Neural crest cell (in vitro differentiated cells): ENCODE measurements around the gene RAB37. TPM values are rescaled to one million over a fixed set of nuclear protein-coding genes. Genes with fewer than 3 reads are reported as not detected.

ENCODE experiments used
- DNase-seq: peaks from one replicate; pipeline ENCODE4 v3.0.0; 2021; ENCODE audit warnings: low read depth, mixed read lengths, low spot score
- H3K27ac Mint-ChIP-seq: one replicate; pipeline ENCODE4 v1.8.0; 2021; ENCODE audit warnings: mild to moderate bottlenecking, mixed read lengths; ENCODE audit not compliant: unreplicated experiment
- H3K27me3 Mint-ChIP-seq: 2 replicates; pipeline ENCODE4 v1.8.0; 2021; ENCODE audit warnings: low read depth, mild to moderate bottlenecking, mixed read lengths
- H3K36me3 Mint-ChIP-seq: 2 replicates; pipeline ENCODE4 v1.8.0; 2021; ENCODE audit warnings: low read depth, mild to moderate bottlenecking, mixed read lengths
- H3K4me1 Mint-ChIP-seq: 2 replicates; pipeline ENCODE4 v1.8.0; 2021; ENCODE audit warnings: mixed read lengths
- H3K4me3 Mint-ChIP-seq: one replicate; pipeline ENCODE4 v1.8.0; 2021; ENCODE audit warnings: mild to moderate bottlenecking, mixed read lengths
- H3K9me3 Mint-ChIP-seq: 2 replicates; pipeline ENCODE4 v1.8.0; 2021; ENCODE audit warnings: mixed read lengths
- total RNA-seq: library from RNA; stranded (reverse); gene quantifications from 2 replicates; pipeline ENCODE4 v1.2.1, GENCODE V29; 2021
- TF ChIP-seq, protein P1 (sequence below): fragments of 200-600 bp; sonication (generic); conservative IDR thresholded peaks from 2 replicates; pipeline ENCODE4 v1.5.0; 2021; ENCODE audit warnings: antibody characterized with exemption, mild to moderate bottlenecking

RAB37 gene
- total RNA-seq, 1 donor from 2014 or later, result not detected

DNA sequence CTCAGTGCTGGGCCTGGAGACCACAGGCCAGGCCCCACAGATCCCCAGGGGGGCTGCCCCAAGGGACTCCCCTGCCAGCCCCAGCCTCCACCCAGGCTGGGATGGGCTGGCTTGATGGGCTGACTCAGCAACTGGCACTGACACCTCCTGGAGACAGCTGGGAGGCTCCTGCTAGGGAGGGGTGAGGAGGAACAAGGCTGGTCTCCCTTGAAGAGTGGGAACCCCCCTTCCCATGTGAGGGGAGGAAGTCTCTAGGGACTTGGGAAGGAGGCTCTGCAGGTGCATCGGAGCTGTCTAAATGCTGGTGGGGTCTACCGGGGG, 21.8 kb downstream of the RAB37 start:
- DNase-seq, result no peak
- Mint-ChIP-seq H3K27ac (peak overlapping the region; percentile 83), H3K9me3 (no peaks in the 10 kb centered on the region), H3K27me3 (no peaks in the 10 kb centered on the region), H3K4me3 (no peak overlapping the region), H3K36me3 (no peaks in the 10 kb centered on the region), H3K4me1 (peaks cover 43% of the 10 kb centered on the region)
- TF ChIP-seq, protein P1, sequence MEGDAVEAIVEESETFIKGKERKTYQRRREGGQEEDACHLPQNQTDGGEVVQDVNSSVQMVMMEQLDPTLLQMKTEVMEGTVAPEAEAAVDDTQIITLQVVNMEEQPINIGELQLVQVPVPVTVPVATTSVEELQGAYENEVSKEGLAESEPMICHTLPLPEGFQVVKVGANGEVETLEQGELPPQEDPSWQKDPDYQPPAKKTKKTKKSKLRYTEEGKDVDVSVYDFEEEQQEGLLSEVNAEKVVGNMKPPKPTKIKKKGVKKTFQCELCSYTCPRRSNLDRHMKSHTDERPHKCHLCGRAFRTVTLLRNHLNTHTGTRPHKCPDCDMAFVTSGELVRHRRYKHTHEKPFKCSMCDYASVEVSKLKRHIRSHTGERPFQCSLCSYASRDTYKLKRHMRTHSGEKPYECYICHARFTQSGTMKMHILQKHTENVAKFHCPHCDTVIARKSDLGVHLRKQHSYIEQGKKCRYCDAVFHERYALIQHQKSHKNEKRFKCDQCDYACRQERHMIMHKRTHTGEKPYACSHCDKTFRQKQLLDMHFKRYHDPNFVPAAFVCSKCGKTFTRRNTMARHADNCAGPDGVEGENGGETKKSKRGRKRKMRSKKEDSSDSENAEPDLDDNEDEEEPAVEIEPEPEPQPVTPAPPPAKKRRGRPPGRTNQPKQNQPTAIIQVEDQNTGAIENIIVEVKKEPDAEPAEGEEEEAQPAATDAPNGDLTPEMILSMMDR, result no peak

GRCh38 chr17:74759243-74759801, 22.3 kb downstream of the RAB37 start:
- Mint-ChIP-seq H3K27ac (peak overlapping the region; percentile 96), H3K27me3 (no peaks in the 10 kb centered on the region), H3K36me3 (no peaks in the 10 kb centered on the region), H3K4me1 (peaks cover 48% of the 10 kb centered on the region), H3K9me3 (no peaks in the 10 kb centered on the region), H3K4me3 (peak overlapping the region; percentile 27)
- no peak for DNase-seq
- TF ChIP-seq, protein P1, result no peak

- Mint-ChIP-seq H3K4me3 (peak overlapping the region; percentile 27), H3K27me3 (no peaks in the 10 kb centered on the region), H3K36me3 (no peaks in the 10 kb centered on the region), H3K9me3 (no peaks in the 10 kb centered on the region), H3K27ac (peak overlapping the region; percentile 96), H3K4me1 (peaks cover 53% of the 10 kb centered on the region)
- TF ChIP-seq, protein P1, result no peak
- no peak for DNase-seq
These were observed 22.9 kb downstream of the RAB37 start for GRCh38 chr17:74759941-74760340.

GRCh38 chr17:74760404-74761105, 23.5 kb downstream of the RAB37 start:
- DNase-seq, result no peak
- Mint-ChIP-seq H3K27ac (peak overlapping the region; percentile 96), H3K36me3 (no peaks in the 10 kb centered on the region), H3K27me3 (no peaks in the 10 kb centered on the region), H3K9me3 (no peaks in the 10 kb centered on the region), H3K4me3 (peak overlapping the region; percentile 49), H3K4me1 (peaks cover 56% of the 10 kb centered on the region)
- TF ChIP-seq, protein P1, result no peak

- Mint-ChIP-seq H3K4me3 (peak overlapping the region; percentile 49), H3K9me3 (no peaks in the 10 kb centered on the region), H3K27me3 (no peaks in the 10 kb centered on the region), H3K27ac (peak overlapping the region; percentile 96), H3K4me1 (peaks cover 56% of the 10 kb centered on the region), H3K36me3 (no peaks in the 10 kb centered on the region)
- no peak for DNase-seq
- TF ChIP-seq, protein P1, result no peak
These were observed 24.4 kb downstream of the RAB37 start for GRCh38 chr17:74761419-74761818.
